ENCODE results near the gene CEP85L.

The CEP85L gene

GRCh38 chr6:118544105-118544504, 107.3 kb downstream of the CEP85L start:
- DNase-seq (ENCODE audit: low read depth) = no peak
- TF ChIP-seq CTCF (IDR thresholded peaks at IDR 0.05; ENCODE audit: insufficient read depth, low read depth, low read length, missing control alignments) = no peak
- no peak overlapping the region for H3K4me3 ChIP-seq (ENCODE audit: low read depth, low read length)

- no peak for TF ChIP-seq CTCF (IDR thresholded peaks at IDR 0.05; ENCODE audit: insufficient read depth, low read depth, low read length, missing control alignments)
- no peak for DNase-seq (ENCODE audit: low read depth)
Observed at GRCh38 chr6:118542184-118542952, 109.0 kb downstream of the CEP85L start.

DNA sequence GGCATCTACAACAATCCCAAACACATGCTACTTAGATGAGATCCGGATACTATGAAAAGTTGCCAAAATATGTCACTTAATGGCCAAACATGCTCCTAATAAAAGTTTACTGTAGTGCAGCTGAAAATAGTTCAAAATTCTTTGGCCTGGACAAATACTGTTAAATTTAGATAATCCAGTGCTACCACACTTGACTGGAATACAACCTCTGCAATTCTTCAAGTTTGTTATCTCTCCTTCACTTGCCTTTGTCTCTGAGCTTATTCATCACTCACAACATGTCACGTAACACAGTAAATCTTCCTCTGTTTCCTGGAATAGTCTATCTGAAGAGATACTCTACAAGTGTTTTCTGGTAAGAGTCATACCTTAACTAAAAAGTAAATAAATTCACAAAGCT, 113.8 kb downstream of the CEP85L start:
- no peak for DNase-seq (ENCODE audit: low read depth)
- no peak overlapping the region for H3K4me3 ChIP-seq (ENCODE audit: low read depth, low read length)
- no peak for TF ChIP-seq CTCF (IDR thresholded peaks at IDR 0.05; ENCODE audit: insufficient read depth, low read depth, low read length, missing control alignments)

More at GRCh38 chr6:118542184-118542952, 109.0 kb downstream of the CEP85L start:
- no peak overlapping the region for H3K4me3 ChIP-seq (ENCODE audit: low read depth, low read length)

DNA sequence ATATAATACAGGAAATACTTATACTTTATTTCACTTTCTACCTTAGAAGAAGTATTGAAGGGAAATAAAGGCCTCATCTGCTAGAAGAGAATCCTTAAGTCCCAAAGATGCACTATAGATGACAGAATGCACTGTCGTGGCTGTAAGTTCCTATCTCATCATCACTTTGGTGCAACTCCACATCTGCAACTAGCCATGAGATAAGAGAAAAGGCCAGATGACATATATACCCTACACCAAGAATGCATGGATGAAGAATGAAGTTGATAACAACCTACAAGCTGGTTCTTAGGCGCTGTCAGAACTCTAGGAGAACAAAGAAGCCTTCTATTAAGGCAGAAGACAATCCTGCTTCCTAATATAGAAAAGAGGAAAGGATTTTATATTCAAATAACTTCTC, 114.9 kb downstream of the CEP85L start:
- DNase-seq (ENCODE audit: low read depth) = no peak
- no peak for TF ChIP-seq CTCF (IDR thresholded peaks at IDR 0.05; ENCODE audit: insufficient read depth, low read depth, low read length, missing control alignments)
- H3K4me3 ChIP-seq (ENCODE audit: low read depth, low read length) = no peak overlapping the region

DNA sequence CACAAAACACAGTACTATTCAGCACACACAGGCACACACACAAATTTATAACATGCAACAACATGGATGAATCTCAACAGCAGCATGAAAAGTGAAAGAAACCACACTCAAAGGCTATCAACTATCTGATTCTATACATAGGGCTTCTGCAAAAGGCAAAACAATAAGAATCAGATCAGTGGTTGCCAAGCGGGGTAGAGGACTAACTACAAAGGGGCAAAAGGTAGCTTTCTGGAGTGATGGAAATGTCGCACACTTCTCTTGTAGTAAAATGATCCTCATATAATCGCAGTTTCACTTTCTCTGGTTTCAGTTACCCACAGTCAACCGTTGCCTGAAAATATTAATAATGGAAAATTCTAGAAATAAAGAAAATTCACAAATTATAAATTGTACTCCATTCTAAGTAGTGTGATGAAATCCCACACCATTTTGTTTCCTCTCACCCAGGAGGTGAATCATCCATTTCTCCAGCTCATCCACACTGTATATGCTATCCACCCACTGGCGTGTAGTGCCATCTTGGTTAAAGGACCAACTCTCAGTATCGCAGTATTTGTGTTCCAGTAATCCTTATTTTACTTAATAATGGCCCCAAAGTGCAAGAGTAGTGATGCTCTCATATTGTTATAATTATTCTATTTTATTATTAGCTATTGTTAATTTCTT, 116.1 kb downstream of the CEP85L start:
- DNase-seq (ENCODE audit: low read depth) = no peak
- no peak overlapping the region for H3K4me3 ChIP-seq (ENCODE audit: low read depth, low read length)
- no peak for TF ChIP-seq CTCF (IDR thresholded peaks at IDR 0.05; ENCODE audit: insufficient read depth, low read depth, low read length, missing control alignments)

DNA sequence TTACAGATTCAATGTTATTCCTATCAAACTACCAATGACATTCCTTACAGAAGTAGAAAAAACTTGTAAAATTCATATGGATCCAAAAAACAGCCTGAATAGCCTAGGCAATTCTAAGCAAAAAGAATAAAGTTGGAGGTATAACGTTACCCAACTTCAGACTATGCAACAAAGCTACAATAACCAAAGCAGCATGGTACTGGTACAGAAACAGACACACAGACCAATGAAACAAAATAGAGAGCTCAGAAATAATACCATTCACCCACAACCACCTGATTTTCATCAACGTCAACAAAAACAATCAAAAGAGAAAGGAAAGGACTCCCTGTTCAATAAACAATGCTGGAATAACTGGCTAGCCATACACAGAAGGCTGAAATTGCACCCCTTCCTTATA, 120.4 kb downstream of the CEP85L start:
- DNase-seq (ENCODE audit: low read depth) = no peak
- TF ChIP-seq CTCF (IDR thresholded peaks at IDR 0.05; ENCODE audit: insufficient read depth, low read depth, low read length, missing control alignments) = no peak
- no peak overlapping the region for H3K4me3 ChIP-seq (ENCODE audit: low read depth, low read length)

All from GM12865 (cell line).